ENCODE results near the gene ZNF561. TPM values are rescaled to one million over a fixed set of nuclear protein-coding genes. Genes with fewer than 3 reads are reported as not detected.

Gene ZNF561
- total and polyA plus RNA-seq, 2 donors (not counting 3 experiments of a cell fraction or from before 2014, with no cell fraction given) = 22.8 to 44.9 TPM

DNA sequence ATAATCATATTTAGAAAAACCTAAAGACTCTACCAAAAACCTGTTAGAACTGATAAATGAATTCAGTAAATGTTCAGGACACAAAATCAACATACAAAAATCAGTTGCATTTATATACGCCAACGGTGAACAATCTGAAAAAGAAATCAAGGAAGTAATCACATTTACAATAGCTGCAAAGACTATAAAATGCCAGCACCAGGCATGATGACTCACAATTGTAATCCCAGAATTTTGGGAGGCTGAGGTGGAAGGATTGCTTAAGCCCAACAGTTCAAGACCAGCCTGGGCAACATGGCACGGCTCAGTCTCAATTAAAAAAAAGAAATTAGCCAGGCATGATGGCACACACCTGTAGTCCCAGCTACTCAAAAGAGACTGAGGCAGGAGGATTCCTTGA lies 46.9 kb upstream of the ZNF561 start:
- Histone ChIP-seq H3K4me3 (replicated peaks in 1 of 3; ENCODE audit: insufficient read depth in 1 of 3, low read depth in 1 of 3, low read length in 3 of 3) (no peak overlapping the region), H2AFZ (ENCODE audit: low read depth, low read length) (no peak overlapping the region), H3K9ac (replicated peaks; ENCODE audit: extremely low read depth, insufficient read depth, low read length) (no peak overlapping the region), H3K79me2 (ENCODE audit: control insufficient read depth, insufficient read depth, low read length) (peaks cover 99% of the 10 kb centered on the region), H3K4me2 (ENCODE audit: insufficient read depth, low read length) (no peak overlapping the region), H3K27ac (ENCODE audit: insufficient read depth, low read depth, low read length) (no peak overlapping the region), H3K9me3 (replicated peaks; ENCODE audit: control insufficient read depth, insufficient read depth, low read length) (no peaks in the 10 kb centered on the region), H3K4me1 (ENCODE audit: control insufficient read depth, extremely low read depth, insufficient read depth, low read length) (no peaks in the 10 kb centered on the region), H3K9me1 (replicated peaks; ENCODE audit: control insufficient read depth, extremely low read depth, insufficient read depth, low read length) (no peaks in the 10 kb centered on the region), H3K36me3 (ENCODE audit: control insufficient read depth in 2 of 2, extremely low read depth in 1 of 2, insufficient read depth in 2 of 2, low read length in 2 of 2) (no peaks in the 10 kb centered on the region), H3K27me3 (ENCODE audit: control insufficient read depth in 2 of 2, insufficient read depth in 2 of 2, low read length in 2 of 2) (no peaks in the 10 kb centered on the region), H4K20me1 (replicated peaks; ENCODE audit: control insufficient read depth, extremely low read depth, insufficient read depth, low read length) (peaks cover 3% of the 10 kb centered on the region)
- CTCF ChIA-PET = no interaction called here
- FAIRE-seq (no peak), DNase-seq (ENCODE audit: low read depth, low spot score) (no peak)
- POLR2A ChIA-PET = no interaction called here
- intact Hi-C loops (cut with micrococcal nuclease) = no loop called here
- no TSS peak for BruUV-seq (replicated peaks)
- no peak for TF ChIP-seq JUN (IDR thresholded peaks at IDR 0.05; ENCODE audit: borderline replicate concordance, insufficient read depth, insufficient read length, low read depth)
- TF ChIP-seq, protein P1, sequence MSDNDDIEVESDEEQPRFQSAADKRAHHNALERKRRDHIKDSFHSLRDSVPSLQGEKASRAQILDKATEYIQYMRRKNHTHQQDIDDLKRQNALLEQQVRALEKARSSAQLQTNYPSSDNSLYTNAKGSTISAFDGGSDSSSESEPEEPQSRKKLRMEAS (IDR thresholded peaks at IDR 0.05; ENCODE audit: insufficient read depth, insufficient read length) = no peak
- TF ChIP-seq POLR2A (IDR thresholded peaks at IDR 0.05; ENCODE audit: low read depth, low read length) = no peak
- no peak for TF ChIP-seq EZH2 (IDR thresholded peaks at IDR 0.05; ENCODE audit: borderline replicate concordance, low read depth, low read length, severe bottlenecking)
- no peak for TF ChIP-seq POLR2AphosphoS5 (IDR thresholded peaks at IDR 0.05; ENCODE audit: insufficient read depth, low read depth, low read length)
- no peak for TF ChIP-seq GATA2 (IDR thresholded peaks at IDR 0.05; ENCODE audit: insufficient read depth, insufficient read length, low read depth, low read length)
- TF ChIP-seq, protein P2, sequence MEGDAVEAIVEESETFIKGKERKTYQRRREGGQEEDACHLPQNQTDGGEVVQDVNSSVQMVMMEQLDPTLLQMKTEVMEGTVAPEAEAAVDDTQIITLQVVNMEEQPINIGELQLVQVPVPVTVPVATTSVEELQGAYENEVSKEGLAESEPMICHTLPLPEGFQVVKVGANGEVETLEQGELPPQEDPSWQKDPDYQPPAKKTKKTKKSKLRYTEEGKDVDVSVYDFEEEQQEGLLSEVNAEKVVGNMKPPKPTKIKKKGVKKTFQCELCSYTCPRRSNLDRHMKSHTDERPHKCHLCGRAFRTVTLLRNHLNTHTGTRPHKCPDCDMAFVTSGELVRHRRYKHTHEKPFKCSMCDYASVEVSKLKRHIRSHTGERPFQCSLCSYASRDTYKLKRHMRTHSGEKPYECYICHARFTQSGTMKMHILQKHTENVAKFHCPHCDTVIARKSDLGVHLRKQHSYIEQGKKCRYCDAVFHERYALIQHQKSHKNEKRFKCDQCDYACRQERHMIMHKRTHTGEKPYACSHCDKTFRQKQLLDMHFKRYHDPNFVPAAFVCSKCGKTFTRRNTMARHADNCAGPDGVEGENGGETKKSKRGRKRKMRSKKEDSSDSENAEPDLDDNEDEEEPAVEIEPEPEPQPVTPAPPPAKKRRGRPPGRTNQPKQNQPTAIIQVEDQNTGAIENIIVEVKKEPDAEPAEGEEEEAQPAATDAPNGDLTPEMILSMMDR (IDR thresholded peaks at IDR 0.05; ENCODE audit: extremely low read depth in 1 of 2, insufficient read depth in 1 of 2, low read depth in 1 of 2, low read length in 2 of 2) = no peak
- TF ChIP-seq FOS (IDR thresholded peaks at IDR 0.05; ENCODE audit: borderline replicate concordance, insufficient read depth, low read length) = no peak
- TF ChIP-seq MYC (IDR thresholded peaks at IDR 0.05; ENCODE audit: low read depth, low read length) = no peak
- dilution Hi-C loops (cut with MboI; ENCODE audit: extremely low pct_ligation_motif_present, low sequenced_read_pairs) = no loop called here

Data from endothelial cell of umbilical vein (primary cell).